ENCODE measurements around the gene PDK1. TPM values are rescaled to one million over a fixed set of nuclear protein-coding genes. Genes with fewer than 3 reads are reported as not detected.

The PDK1 gene
- total RNA-seq, 4 donors from 2014 or later, result 10.3 to 21.4 (median 16.7) TPM

- WGBS, 2 donors, result 78 to 80% methylated on average over 5 of the region's 5 CpGs
- DNase-seq, result no peak
- Histone ChIP-seq H3K4me3 (no peak overlapping the region), H3K36me3 (no peaks in the 10 kb centered on the region), H3K4me1 (no peaks in the 10 kb centered on the region), H3K9me3 (no peaks in the 10 kb centered on the region), H3K27ac (no peak overlapping the region), H3K27me3 (no peaks in the 10 kb centered on the region)
- TF ChIP-seq POLR2A (IDR thresholded peaks at IDR 0.05) (no peak), CTCF (IDR thresholded peaks at IDR 0.05) (no peak)
- intact Hi-C loops (cut with DNase I), result no loop called here
Measured at GRCh38 chr2:172635548-172635947, 79.7 kb downstream of the PDK1 start.

GRCh38 chr2:172639256-172639655, 83.4 kb downstream of the PDK1 start:
- no peaks in the 10 kb centered on the region for H3K36me3 ChIP-seq
- WGBS, 2 donors, result 65 to 76% methylated on average over 3 of the region's 3 CpGs
- no peaks in the 10 kb centered on the region for H3K4me1 ChIP-seq
- no peaks in the 10 kb centered on the region for H3K9me3 ChIP-seq
- no peak overlapping the region for H3K4me3 ChIP-seq
- intact Hi-C loops (cut with DNase I), result no loop called here
- TF ChIP-seq CTCF (IDR thresholded peaks at IDR 0.05) (no peak), POLR2A (IDR thresholded peaks at IDR 0.05) (no peak)
- no peaks in the 10 kb centered on the region for H3K27me3 ChIP-seq
- no peak for DNase-seq
- H3K27ac ChIP-seq, result no peak overlapping the region

GRCh38 chr2:172639823-172640222, 83.9 kb downstream of the PDK1 start:
- DNase-seq, result no peak
- Histone ChIP-seq H3K36me3 (no peaks in the 10 kb centered on the region), H3K4me1 (no peaks in the 10 kb centered on the region), H3K27me3 (no peaks in the 10 kb centered on the region), H3K27ac (no peak overlapping the region), H3K4me3 (no peak overlapping the region), H3K9me3 (no peaks in the 10 kb centered on the region)
- TF ChIP-seq CTCF (IDR thresholded peaks at IDR 0.05) (no peak), POLR2A (IDR thresholded peaks at IDR 0.05) (no peak)
- intact Hi-C loops (cut with DNase I), result no loop called here
- WGBS, 2 donors, result 48 to 60% methylated on average over 2 of the region's 2 CpGs

- intact Hi-C loops (cut with DNase I), result no loop called here
- no peak for DNase-seq
- H3K4me1 ChIP-seq, result no peaks in the 10 kb centered on the region
- TF ChIP-seq POLR2A (IDR thresholded peaks at IDR 0.05) (no peak), CTCF (IDR thresholded peaks at IDR 0.05) (no peak)
- no peak overlapping the region for H3K27ac ChIP-seq
- H3K36me3 ChIP-seq, result no peaks in the 10 kb centered on the region
- H3K4me3 ChIP-seq, result no peak overlapping the region
- H3K27me3 ChIP-seq, result no peaks in the 10 kb centered on the region
- no peaks in the 10 kb centered on the region for H3K9me3 ChIP-seq
Measured at GRCh38 chr2:172640389-172640788, 84.5 kb downstream of the PDK1 start.

GRCh38 chr2:172642301-172643020, 86.6 kb downstream of the PDK1 start:
- Histone ChIP-seq H3K4me1 (no peaks in the 10 kb centered on the region), H3K36me3 (no peaks in the 10 kb centered on the region), H3K9me3 (no peaks in the 10 kb centered on the region), H3K27ac (no peak overlapping the region), H3K27me3 (no peaks in the 10 kb centered on the region), H3K4me3 (no peak overlapping the region)
- 69 to 76% methylated on average over 5 to 6 of the region's 6 CpGs for WGBS, 2 donors
- TF ChIP-seq CTCF (IDR thresholded peaks at IDR 0.05) (no peak), POLR2A (IDR thresholded peaks at IDR 0.05) (no peak)
- DNase-seq, result no peak
- intact Hi-C loops (cut with DNase I), result no loop called here
